Ectodermal cell (in vitro differentiated cells): ENCODE measurements around the gene NEUROG3.

ENCODE experiments used
- H3K27ac ChIP-seq: 2 replicates; pipeline ENCODE4 v1.7.0; 2013; ENCODE audit warnings: mild to moderate bottlenecking, low read depth, low read length; ENCODE audit not compliant: insufficient read depth, poor library complexity, severe bottlenecking
- H3K27me3 ChIP-seq: 2 replicates; pipeline ENCODE4 v1.7.0; 2013; ENCODE audit warnings: mild to moderate bottlenecking, low read length; ENCODE audit not compliant: insufficient read depth, control insufficient read depth, poor library complexity, severe bottlenecking
- H3K36me3 ChIP-seq: one replicate; pipeline ENCODE4 v1.7.0; 2013; ENCODE audit warnings: low read length; ENCODE audit not compliant: control insufficient read depth, insufficient read depth
- H3K4me1 ChIP-seq: one replicate; pipeline ENCODE4 v1.7.0; 2013; ENCODE audit warnings: low read length; ENCODE audit not compliant: control insufficient read depth, insufficient read depth
- H3K4me3 ChIP-seq: 2 replicates; pipeline ENCODE4 v1.7.0; 2013; ENCODE audit warnings: low read depth, low read length, control low read depth; ENCODE audit not compliant: insufficient read depth
- H3K9me3 ChIP-seq: 2 replicates; pipeline ENCODE4 v1.7.0; 2013; ENCODE audit warnings: mild to moderate bottlenecking, low read length, moderate library complexity; ENCODE audit not compliant: control insufficient read depth
- WGBS, 2 experiments: methylation state at CpG; one replicate each; pipeline ENCODE4 v1.1.7; 2013; ENCODE audit warnings: missing lambda C conversion rate in 2 of 2; 5-methylcytosine and 5-hydroxymethylcytosine counted together

The NEUROG3 gene

GRCh38 chr10:69584624-69585023 lies 11.4 kb upstream of the NEUROG3 start:
- WGBS, 2 experiments = 95 to 96% methylated on average over 3 of the region's 3 CpGs
- H3K4me1 ChIP-seq = no peaks in the 10 kb centered on the region
- H3K4me3 ChIP-seq = no peak overlapping the region
- H3K9me3 ChIP-seq = no peaks in the 10 kb centered on the region
- no peak overlapping the region for H3K27ac ChIP-seq
- H3K27me3 ChIP-seq = peaks cover 53% of the 10 kb centered on the region
- H3K36me3 ChIP-seq = no peaks in the 10 kb centered on the region

- no peak overlapping the region for H3K27ac ChIP-seq
- H3K27me3 ChIP-seq = peaks cover 68% of the 10 kb centered on the region
- no peaks in the 10 kb centered on the region for H3K4me1 ChIP-seq
- no peaks in the 10 kb centered on the region for H3K9me3 ChIP-seq
- 86 to 92% methylated on average over 2 of the region's 2 CpGs for WGBS, 2 experiments
- H3K4me3 ChIP-seq = no peak overlapping the region
- H3K36me3 ChIP-seq = no peaks in the 10 kb centered on the region
Observed at GRCh38 chr10:69583106-69583505, 9.9 kb upstream of the NEUROG3 start.

GRCh38 chr10:69580435-69580834 lies 7.2 kb upstream of the NEUROG3 start:
- peaks cover 95% of the 10 kb centered on the region for H3K27me3 ChIP-seq
- peaks cover 6% of the 10 kb centered on the region for H3K4me1 ChIP-seq
- no peaks in the 10 kb centered on the region for H3K36me3 ChIP-seq
- H3K9me3 ChIP-seq = no peaks in the 10 kb centered on the region
- 82 to 84% methylated on average over 5 of the region's 5 CpGs for WGBS, 2 experiments
- no peak overlapping the region for H3K4me3 ChIP-seq
- no peak overlapping the region for H3K27ac ChIP-seq

- Histone ChIP-seq H3K4me3 (no peak overlapping the region), H3K36me3 (no peaks in the 10 kb centered on the region), H3K9me3 (no peaks in the 10 kb centered on the region), H3K27me3 (peaks cover 97% of the 10 kb centered on the region), H3K27ac (no peak overlapping the region), H3K4me1 (peaks cover 7% of the 10 kb centered on the region)
- 24 to 35% methylated on average over 8 of the region's 8 CpGs for WGBS, 2 experiments
Observed at GRCh38 chr10:69579464-69580060, 6.3 kb upstream of the NEUROG3 start.

GRCh38 chr10:69578508-69578991 lies 5.3 kb upstream of the NEUROG3 start:
- H3K36me3 ChIP-seq = no peaks in the 10 kb centered on the region
- H3K4me1 ChIP-seq = peaks cover 17% of the 10 kb centered on the region
- H3K27me3 ChIP-seq = peaks cover 97% of the 10 kb centered on the region
- H3K9me3 ChIP-seq = no peaks in the 10 kb centered on the region
- H3K27ac ChIP-seq = no peak overlapping the region
- no peak overlapping the region for H3K4me3 ChIP-seq
- WGBS, 2 experiments = 1 to 2% methylated on average over 32 of the region's 32 CpGs

GRCh38 chr10:69577268-69578232 lies 4.3 kb upstream of the NEUROG3 start:
- Histone ChIP-seq H3K36me3 (no peaks in the 10 kb centered on the region), H3K27me3 (peaks cover 97% of the 10 kb centered on the region), H3K27ac (no peak overlapping the region), H3K4me1 (peaks cover 27% of the 10 kb centered on the region), H3K9me3 (no peaks in the 10 kb centered on the region), H3K4me3 (no peak overlapping the region)
- WGBS, 2 experiments = 0 to 1% methylated on average over 50 to 51 of the region's 51 CpGs

GRCh38 chr10:69576334-69577011 lies 3.3 kb upstream of the NEUROG3 start:
- WGBS, 2 experiments = 2% methylated on average over 28 of the region's 28 CpGs
- no peak overlapping the region for H3K27ac ChIP-seq
- H3K4me3 ChIP-seq = no peak overlapping the region
- peaks cover 35% of the 10 kb centered on the region for H3K4me1 ChIP-seq
- no peaks in the 10 kb centered on the region for H3K36me3 ChIP-seq
- peaks cover 100% of the 10 kb centered on the region for H3K27me3 ChIP-seq
- no peaks in the 10 kb centered on the region for H3K9me3 ChIP-seq

- peaks cover 100% of the 10 kb centered on the region for H3K27me3 ChIP-seq
- H3K27ac ChIP-seq = no peak overlapping the region
- 5% methylated on average over 5 of the region's 5 CpGs for WGBS, 2 experiments
- peak overlapping the region; percentile 27 for H3K4me3 ChIP-seq
- peaks cover 41% of the 10 kb centered on the region for H3K4me1 ChIP-seq
- no peaks in the 10 kb centered on the region for H3K36me3 ChIP-seq
- no peaks in the 10 kb centered on the region for H3K9me3 ChIP-seq
Observed at GRCh38 chr10:69575164-69575722, 2.0 kb upstream of the NEUROG3 start.

- Histone ChIP-seq H3K4me3 (peak overlapping the region; percentile 27), H3K9me3 (no peaks in the 10 kb centered on the region), H3K4me1 (peaks cover 48% of the 10 kb centered on the region), H3K27ac (no peak overlapping the region), H3K36me3 (no peaks in the 10 kb centered on the region), H3K27me3 (peaks cover 100% of the 10 kb centered on the region)
- WGBS, 2 experiments = 0 to 1% methylated on average over 12 of the region's 12 CpGs
Observed at GRCh38 chr10:69574571-69574978, 1.4 kb upstream of the NEUROG3 start.
